Central memory CD8-positive, alpha-beta T cell (primary cell): ENCODE data around the gene SASH1.

Source experiments
- ATAC-seq: fragments of 150-1000 bp; cut with Tn5 transposase; replicated peaks from 2 replicates; pipeline ENCODE4 v1.10.0; 2022; ENCODE audit warnings: mild to moderate bottlenecking, moderate FRiP score, moderate number of reproducible peaks; ENCODE audit not compliant: poor library complexity, severe bottlenecking; ENCODE audit errors: extremely low read depth
- DNase-seq, 2 donors: peaks; one replicate each; pipeline ENCODE4 v3.0.0; 2021; ENCODE audit warnings: low spot score in 2 of 2
- H3K27ac Mint-ChIP-seq: one replicate; pipeline ENCODE4 v1.8.0; 2022; ENCODE audit warnings: low read depth, mild to moderate bottlenecking, moderate library complexity, mixed read lengths
- H3K27me3 Mint-ChIP-seq: one replicate; pipeline ENCODE4 v1.8.0; 2022; ENCODE audit warnings: mixed read lengths
- H3K36me3 Mint-ChIP-seq: one replicate; pipeline ENCODE4 v1.8.0; 2022; ENCODE audit warnings: mild to moderate bottlenecking, moderate library complexity, mixed read lengths; ENCODE audit not compliant: insufficient read depth
- H3K4me1 Mint-ChIP-seq: one replicate; pipeline ENCODE4 v1.8.0; 2022; ENCODE audit warnings: mixed read lengths
- H3K4me3 Mint-ChIP-seq: one replicate; pipeline ENCODE4 v1.8.0; 2022; ENCODE audit warnings: mild to moderate bottlenecking, moderate library complexity, mixed read lengths
- H3K9me3 Mint-ChIP-seq: one replicate; pipeline ENCODE4 v1.8.0; 2022; ENCODE audit warnings: mixed read lengths

The SASH1 gene

GRCh38 chr6:148465670-148466069, 123.0 kb downstream of the SASH1 start:
- Mint-ChIP-seq H3K4me1 (peaks cover 7% of the 10 kb centered on the region), H3K27me3 (peaks cover 54% of the 10 kb centered on the region), H3K27ac (no peak overlapping the region), H3K4me3 (no peak overlapping the region), H3K36me3 (peaks cover 2% of the 10 kb centered on the region), H3K9me3 (no peaks in the 10 kb centered on the region)
- no peak for DNase-seq
- ATAC-seq, result no peak

DNA sequence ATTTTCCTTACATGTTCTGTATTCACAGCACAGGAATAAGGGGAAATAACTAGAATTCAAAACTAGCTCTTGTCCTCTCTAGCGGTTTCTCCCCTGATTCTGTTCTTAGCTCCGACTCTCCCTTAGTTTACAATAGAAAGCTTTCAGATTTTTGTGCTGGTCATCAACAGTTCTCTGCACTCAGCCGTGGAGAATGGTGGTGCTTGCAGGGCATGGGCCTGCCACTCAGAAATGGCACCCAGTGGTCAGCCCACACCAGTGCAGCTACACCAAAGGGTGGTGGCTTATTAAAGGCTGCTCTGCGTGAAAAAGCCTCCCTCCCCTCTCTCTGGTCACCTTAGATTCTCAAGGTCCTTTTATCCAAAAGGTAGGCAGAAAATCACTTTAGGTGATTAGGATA, 123.5 kb downstream of the SASH1 start:
- Mint-ChIP-seq H3K9me3 (no peaks in the 10 kb centered on the region), H3K27me3 (peaks cover 58% of the 10 kb centered on the region), H3K27ac (no peak overlapping the region), H3K36me3 (peaks cover 2% of the 10 kb centered on the region), H3K4me1 (peaks cover 7% of the 10 kb centered on the region), H3K4me3 (no peak overlapping the region)
- DNase-seq, result no peak
- ATAC-seq, result no peak

DNA sequence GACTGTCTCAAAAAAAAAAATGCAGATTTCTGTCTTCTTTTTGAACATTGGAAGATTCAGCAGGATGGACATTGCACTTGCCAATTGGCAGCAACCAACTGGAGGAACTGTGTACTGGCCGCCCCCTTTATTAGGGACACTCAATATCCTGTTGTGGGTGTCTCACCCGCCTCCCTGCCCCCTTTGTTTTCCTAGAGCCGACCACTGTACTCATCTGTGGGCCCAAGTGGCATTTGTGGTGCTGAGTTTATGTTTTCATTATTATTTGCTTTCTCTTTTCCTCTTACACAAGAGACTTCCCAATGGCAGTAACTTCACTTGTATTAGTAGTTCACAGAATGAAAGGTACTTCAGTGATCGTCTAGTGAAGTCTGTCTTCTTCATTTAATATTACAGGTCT, 125.3 kb downstream of the SASH1 start:
- Mint-ChIP-seq H3K4me3 (no peak overlapping the region), H3K27me3 (peaks cover 70% of the 10 kb centered on the region), H3K4me1 (peaks cover 7% of the 10 kb centered on the region), H3K36me3 (peaks cover 2% of the 10 kb centered on the region), H3K27ac (no peak overlapping the region), H3K9me3 (no peaks in the 10 kb centered on the region)
- no peak for ATAC-seq
- DNase-seq, result no peak

GRCh38 chr6:148470156-148470555, 127.5 kb downstream of the SASH1 start:
- Mint-ChIP-seq H3K4me3 (no peak overlapping the region), H3K36me3 (no peaks in the 10 kb centered on the region), H3K9me3 (no peaks in the 10 kb centered on the region), H3K4me1 (no peaks in the 10 kb centered on the region), H3K27me3 (peaks cover 79% of the 10 kb centered on the region), H3K27ac (no peak overlapping the region)
- ATAC-seq (no peak), DNase-seq (no peak)

- Mint-ChIP-seq H3K4me3 (no peak overlapping the region), H3K27me3 (peaks cover 83% of the 10 kb centered on the region), H3K9me3 (no peaks in the 10 kb centered on the region), H3K4me1 (no peaks in the 10 kb centered on the region), H3K36me3 (no peaks in the 10 kb centered on the region), H3K27ac (no peak overlapping the region)
- DNase-seq, result no peak
- no peak for ATAC-seq
Observed at GRCh38 chr6:148470606-148471465, 128.2 kb downstream of the SASH1 start.

DNA sequence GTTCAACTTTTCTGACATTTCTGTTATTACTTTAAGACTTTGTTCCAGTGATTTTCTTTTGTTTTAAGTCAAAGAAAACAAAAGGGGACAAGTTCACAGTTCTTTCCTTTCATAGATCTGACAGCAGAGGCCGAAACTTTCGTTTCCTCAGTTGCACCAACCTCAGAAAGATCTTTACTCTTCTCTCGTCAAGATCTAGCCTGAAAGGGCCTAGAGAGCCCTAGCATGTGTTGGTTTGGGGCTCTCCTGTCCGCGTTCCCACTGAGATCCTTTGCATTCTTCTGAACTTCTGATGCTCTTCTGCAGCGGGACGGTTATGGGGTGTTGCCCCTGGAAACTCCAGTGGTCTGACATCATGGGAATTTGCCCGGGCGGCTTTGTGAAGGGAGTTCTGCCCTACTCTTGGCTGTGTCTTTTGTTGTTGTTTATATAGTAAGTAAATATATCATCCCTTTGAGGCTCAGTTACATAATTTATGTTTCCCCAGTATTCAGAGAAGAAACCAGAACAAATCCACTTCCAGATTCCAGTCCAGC, 129.1 kb downstream of the SASH1 start:
- H3K9me3 Mint-ChIP-seq, result no peaks in the 10 kb centered on the region
- no peak overlapping the region for H3K4me3 Mint-ChIP-seq
- H3K4me1 Mint-ChIP-seq, result no peaks in the 10 kb centered on the region
- ATAC-seq, result no peak
- DNase-seq, result no peak
- H3K27ac Mint-ChIP-seq, result no peak overlapping the region
- peaks cover 84% of the 10 kb centered on the region for H3K27me3 Mint-ChIP-seq
- no peaks in the 10 kb centered on the region for H3K36me3 Mint-ChIP-seq

DNA sequence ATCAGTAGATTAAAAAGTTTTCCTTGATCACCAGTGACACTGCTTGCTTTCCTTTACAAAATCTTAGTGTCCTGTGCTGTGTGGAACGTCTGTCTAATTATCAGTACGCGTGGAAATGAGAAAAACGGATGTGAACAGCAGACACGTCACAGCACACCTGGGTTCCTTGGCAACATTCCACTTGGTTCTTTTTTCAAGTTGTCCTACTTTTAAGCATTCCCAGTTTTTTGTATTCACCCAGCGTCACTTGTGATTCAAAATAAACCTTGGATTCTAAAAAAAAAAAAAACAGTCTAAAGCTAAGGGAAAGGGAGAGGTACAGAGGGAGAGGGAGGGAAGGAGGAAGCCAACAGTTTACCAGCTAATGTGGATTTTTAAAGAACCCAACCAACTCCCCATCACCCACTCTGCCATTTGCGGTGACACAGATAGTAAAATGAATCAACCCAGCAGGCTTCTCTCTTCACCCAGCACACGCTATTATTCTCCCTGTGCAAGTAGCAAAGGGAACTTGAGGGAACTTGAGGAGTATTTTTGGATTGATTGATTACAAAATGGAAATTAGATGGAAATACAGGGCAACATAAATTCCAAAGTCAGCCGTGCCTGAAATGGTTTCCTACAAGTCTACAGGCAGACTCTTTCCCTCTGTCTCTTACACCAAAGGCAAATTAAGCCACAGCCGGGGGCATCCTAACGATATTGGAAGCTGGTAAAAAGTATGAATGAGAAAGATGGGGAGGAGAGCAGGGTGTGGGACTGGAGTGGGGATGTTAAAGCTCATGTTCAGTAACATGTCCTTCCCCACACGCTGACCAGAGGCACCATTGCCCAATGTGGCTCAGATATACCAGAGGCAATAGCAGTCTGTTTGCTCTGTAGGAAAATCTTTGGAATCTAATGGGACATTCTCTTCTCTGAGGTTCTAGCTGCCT, 129.8 kb downstream of the SASH1 start:
- no peaks in the 10 kb centered on the region for H3K9me3 Mint-ChIP-seq
- DNase-seq, result no peak
- ATAC-seq, result no peak
- H3K4me1 Mint-ChIP-seq, result no peaks in the 10 kb centered on the region
- H3K27ac Mint-ChIP-seq, result no peak overlapping the region
- no peaks in the 10 kb centered on the region for H3K36me3 Mint-ChIP-seq
- H3K27me3 Mint-ChIP-seq, result peaks cover 82% of the 10 kb centered on the region
- no peak overlapping the region for H3K4me3 Mint-ChIP-seq

DNA sequence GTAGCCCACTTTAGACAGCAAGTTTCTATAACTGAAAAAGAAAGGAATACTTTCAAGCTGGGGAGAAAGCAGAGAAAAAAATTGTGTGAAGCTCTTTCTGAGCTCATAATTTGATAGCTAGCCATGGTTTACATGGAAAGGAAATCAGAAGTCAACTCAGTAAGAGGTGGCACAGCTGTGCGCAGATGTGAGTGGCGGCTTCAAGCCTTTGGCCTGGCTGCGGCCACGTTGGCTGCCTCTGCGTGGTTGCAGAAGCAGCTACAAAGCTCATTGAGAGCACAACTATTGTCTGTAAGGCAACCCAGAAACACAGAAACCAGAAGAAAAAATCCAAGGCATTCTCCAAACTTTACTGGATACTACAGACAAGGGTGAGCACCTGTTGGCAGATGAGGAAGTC, 136.9 kb downstream of the SASH1 start:
- DNase-seq, result no peak
- Mint-ChIP-seq H3K4me3 (no peak overlapping the region), H3K27me3 (peaks cover 43% of the 10 kb centered on the region), H3K36me3 (no peaks in the 10 kb centered on the region), H3K9me3 (no peaks in the 10 kb centered on the region), H3K4me1 (no peaks in the 10 kb centered on the region), H3K27ac (no peak overlapping the region)
- no peak for ATAC-seq

- Mint-ChIP-seq H3K9me3 (no peaks in the 10 kb centered on the region), H3K4me3 (no peak overlapping the region), H3K27ac (no peak overlapping the region), H3K36me3 (no peaks in the 10 kb centered on the region), H3K4me1 (no peaks in the 10 kb centered on the region), H3K27me3 (peaks cover 54% of the 10 kb centered on the region)
- ATAC-seq (no peak), DNase-seq (no peak)
Observed at GRCh38 chr6:148487461-148487860, 144.8 kb downstream of the SASH1 start.

DNA sequence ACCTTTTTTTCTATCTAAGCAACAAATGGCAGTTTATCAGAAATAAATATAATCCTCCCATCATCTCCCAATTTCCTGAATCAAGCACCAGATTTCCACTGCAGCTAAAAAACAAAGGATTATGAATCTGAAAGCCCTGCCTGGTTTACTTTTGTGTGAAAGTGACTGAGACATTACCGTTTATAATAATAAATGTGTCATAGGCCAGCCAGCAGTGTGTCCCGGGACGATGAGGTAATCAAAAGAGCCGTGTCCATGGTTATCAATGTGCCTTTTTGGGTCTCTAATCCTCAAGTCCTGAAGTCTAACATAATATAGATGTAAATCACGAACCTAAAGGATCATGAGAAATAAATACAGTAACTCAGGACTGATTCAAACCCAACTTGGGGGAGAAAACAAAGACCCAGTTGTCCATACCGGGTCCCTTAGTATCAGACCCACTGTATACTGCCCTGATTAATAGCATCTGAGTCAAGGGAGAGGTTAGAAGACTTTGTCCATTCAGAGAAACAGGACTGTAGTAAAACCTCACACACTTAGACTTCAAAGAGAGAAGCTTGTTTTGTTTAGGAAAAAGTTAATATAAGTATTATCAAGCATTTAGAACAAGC, 149.1 kb downstream of the SASH1 start:
- Mint-ChIP-seq H3K4me3 (no peak overlapping the region), H3K4me1 (no peaks in the 10 kb centered on the region), H3K36me3 (no peaks in the 10 kb centered on the region), H3K27ac (no peak overlapping the region), H3K9me3 (no peaks in the 10 kb centered on the region), H3K27me3 (peaks cover 46% of the 10 kb centered on the region)
- ATAC-seq, result no peak
- DNase-seq, result no peak

DNA sequence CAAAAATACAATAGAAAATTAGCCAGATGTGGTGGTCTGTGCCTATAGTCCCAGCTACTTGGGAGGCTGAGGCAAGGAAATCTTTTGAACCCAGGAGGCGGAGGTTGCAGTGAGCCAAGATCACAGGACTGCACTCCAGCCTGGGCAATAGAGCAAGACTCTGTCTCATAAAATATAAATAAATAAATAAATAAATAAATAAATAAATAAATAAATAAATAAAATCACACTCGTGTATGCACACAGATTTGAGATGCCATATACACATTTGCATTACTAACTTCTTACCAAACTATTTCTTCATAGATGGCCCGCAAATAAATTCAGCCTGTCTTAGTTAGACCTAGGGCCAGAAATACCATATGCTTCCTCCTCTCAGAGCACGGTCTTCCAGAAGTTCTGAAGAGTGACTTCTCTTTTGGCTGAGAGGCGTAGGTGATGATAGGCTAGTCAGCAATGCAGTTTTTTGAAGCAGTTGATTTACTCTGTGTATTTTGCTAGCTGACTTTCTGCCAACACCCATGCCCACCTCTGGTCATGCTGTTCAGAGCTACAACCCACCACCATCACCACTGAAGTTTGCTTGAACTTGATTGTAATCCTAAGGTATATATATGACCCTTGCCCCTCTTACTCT, 150.1 kb downstream of the SASH1 start:
- Mint-ChIP-seq H3K27me3 (peaks cover 46% of the 10 kb centered on the region), H3K4me3 (no peak overlapping the region), H3K9me3 (no peaks in the 10 kb centered on the region), H3K36me3 (no peaks in the 10 kb centered on the region), H3K27ac (no peak overlapping the region), H3K4me1 (no peaks in the 10 kb centered on the region)
- no peak for DNase-seq
- no peak for ATAC-seq

- ATAC-seq (no peak), DNase-seq (no peak)
- H3K27ac Mint-ChIP-seq, result no peak overlapping the region
- no peaks in the 10 kb centered on the region for H3K9me3 Mint-ChIP-seq
- no peak overlapping the region for H3K4me3 Mint-ChIP-seq
- H3K27me3 Mint-ChIP-seq, result peaks cover 46% of the 10 kb centered on the region
- H3K4me1 Mint-ChIP-seq, result no peaks in the 10 kb centered on the region
- no peaks in the 10 kb centered on the region for H3K36me3 Mint-ChIP-seq
Observed at GRCh38 chr6:148493424-148493823, 150.8 kb downstream of the SASH1 start.
